ENCODE data around the gene ZNF746. TPM values are rescaled to one million over a fixed set of nuclear protein-coding genes. Genes with fewer than 3 reads are reported as not detected.

The ZNF746 gene
- polyA plus RNA-seq, 2 of the 4 experiments (the other 2 are of a cell fraction): 6.8 to 10.7 TPM

DNA sequence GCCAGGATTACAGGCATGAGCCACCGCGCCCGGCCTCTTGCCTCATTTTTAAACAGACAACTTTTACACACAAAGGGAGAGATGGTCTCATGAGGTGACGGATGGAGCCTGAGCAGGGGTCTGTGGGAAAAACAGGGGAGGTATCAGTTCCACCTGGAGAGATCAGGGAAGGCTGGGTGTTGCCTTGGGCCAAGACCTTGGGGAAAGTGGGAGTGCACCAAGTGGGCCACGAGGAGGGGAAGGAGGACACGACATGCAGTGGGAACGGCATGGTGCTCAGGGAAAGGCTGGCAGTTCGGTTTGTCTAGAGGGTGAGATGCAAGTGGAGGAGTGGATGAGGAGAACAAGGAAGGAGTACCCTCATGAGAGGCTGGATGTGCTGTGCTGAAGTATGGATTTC is 27.8 kb downstream of the ZNF746 start:
- ChIA-PET POLR2A (no interaction called here), CTCF (interaction anchor here (1.0 kb wide), 1 partner anchor 9 kb away, joined by 4 read pairs; the partner anchor contains the start of gene ZNF777)
- TF ChIP-seq CHD2 (IDR thresholded peaks at IDR 0.05; ENCODE audit: low read length, partially characterized antibody): no peak
- no peak for TF ChIP-seq MAFK (IDR thresholded peaks at IDR 0.05; ENCODE audit: partially characterized antibody)
- TF ChIP-seq MAZ (IDR thresholded peaks at IDR 0.05; ENCODE audit: borderline replicate concordance, low read depth, low read length): no peak
- FAIRE-seq (no peak), DNase-seq (ENCODE audit: low read depth in 1 of 2, low spot score in 1 of 2) (no peak), ATAC-seq (no peak; a peak in 1 of 6 replicates)
- Histone ChIP-seq H3K4me1 (no peaks in the 10 kb centered on the region), H3K4me2 (no peak overlapping the region), H3K9me3 (peaks cover 19% of the 10 kb centered on the region), H3K27ac (no peak overlapping the region), H3K4me3 (no peak overlapping the region)
- 94% methylated on average over 8 of the region's 8 CpGs for WGBS (ENCODE audit: missing lambda C conversion rate)

- Histone ChIP-seq H3K27ac (no peak overlapping the region), H3K4me1 (no peaks in the 10 kb centered on the region), H3K4me2 (no peak overlapping the region), H3K4me3 (no peak overlapping the region), H3K9me3 (peaks cover 19% of the 10 kb centered on the region)
- WGBS (ENCODE audit: missing lambda C conversion rate): 72% methylated on average over 5 of the region's 5 CpGs
- FAIRE-seq (no peak), ATAC-seq (peak in 1 of 2 experiments; percentile 53; a peak in 3 of 6 replicates), DNase-seq (ENCODE audit: low read depth in 1 of 2, low spot score in 1 of 2) (no peak)
- CTCF ChIA-PET: interaction anchor here (1.2 kb wide), 1 partner anchor 9 kb away, joined by 4 read pairs; no protein-coding TSS in a partner anchor
- POLR2A ChIA-PET: no interaction called here
- TF ChIP-seq, protein P1, sequence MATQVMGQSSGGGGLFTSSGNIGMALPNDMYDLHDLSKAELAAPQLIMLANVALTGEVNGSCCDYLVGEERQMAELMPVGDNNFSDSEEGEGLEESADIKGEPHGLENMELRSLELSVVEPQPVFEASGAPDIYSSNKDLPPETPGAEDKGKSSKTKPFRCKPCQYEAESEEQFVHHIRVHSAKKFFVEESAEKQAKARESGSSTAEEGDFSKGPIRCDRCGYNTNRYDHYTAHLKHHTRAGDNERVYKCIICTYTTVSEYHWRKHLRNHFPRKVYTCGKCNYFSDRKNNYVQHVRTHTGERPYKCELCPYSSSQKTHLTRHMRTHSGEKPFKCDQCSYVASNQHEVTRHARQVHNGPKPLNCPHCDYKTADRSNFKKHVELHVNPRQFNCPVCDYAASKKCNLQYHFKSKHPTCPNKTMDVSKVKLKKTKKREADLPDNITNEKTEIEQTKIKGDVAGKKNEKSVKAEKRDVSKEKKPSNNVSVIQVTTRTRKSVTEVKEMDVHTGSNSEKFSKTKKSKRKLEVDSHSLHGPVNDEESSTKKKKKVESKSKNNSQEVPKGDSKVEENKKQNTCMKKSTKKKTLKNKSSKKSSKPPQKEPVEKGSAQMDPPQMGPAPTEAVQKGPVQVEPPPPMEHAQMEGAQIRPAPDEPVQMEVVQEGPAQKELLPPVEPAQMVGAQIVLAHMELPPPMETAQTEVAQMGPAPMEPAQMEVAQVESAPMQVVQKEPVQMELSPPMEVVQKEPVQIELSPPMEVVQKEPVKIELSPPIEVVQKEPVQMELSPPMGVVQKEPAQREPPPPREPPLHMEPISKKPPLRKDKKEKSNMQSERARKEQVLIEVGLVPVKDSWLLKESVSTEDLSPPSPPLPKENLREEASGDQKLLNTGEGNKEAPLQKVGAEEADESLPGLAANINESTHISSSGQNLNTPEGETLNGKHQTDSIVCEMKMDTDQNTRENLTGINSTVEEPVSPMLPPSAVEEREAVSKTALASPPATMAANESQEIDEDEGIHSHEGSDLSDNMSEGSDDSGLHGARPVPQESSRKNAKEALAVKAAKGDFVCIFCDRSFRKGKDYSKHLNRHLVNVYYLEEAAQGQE (IDR thresholded peaks at IDR 0.05): no peak
- TF ChIP-seq ZSCAN20 (CRISPR knock-in tag; IDR thresholded peaks at IDR 0.05) (no peak), CTCF (IDR thresholded peaks at IDR 0.05) (no peak), JUNB (IDR thresholded peaks at IDR 0.05) (no peak), RFX5 (IDR thresholded peaks at IDR 0.05) (no peak), ZFP36 (IDR thresholded peaks at IDR 0.05; ENCODE audit: borderline replicate concordance, partially characterized antibody) (no peak), HOXB5 (CRISPR knock-in tag; IDR thresholded peaks at IDR 0.05) (no peak), CBX8 (IDR thresholded peaks at IDR 0.05) (no peak), HOXB13 (CRISPR knock-in tag; IDR thresholded peaks at IDR 0.05; ENCODE audit: low read depth) (no peak), EP300 (IDR thresholded peaks at IDR 0.05) (no peak), KDM5A (IDR thresholded peaks at IDR 0.05) (no peak)
Observed at GRCh38 chr7:149468208-149468607, 29.4 kb downstream of the ZNF746 start.

- CTCF ChIA-PET: interaction anchor here (1.2 kb wide), 1 partner anchor 9 kb away, joined by 4 read pairs; no protein-coding TSS in a partner anchor
- TF ChIP-seq TFCP2L1 (CRISPR knock-in tag; IDR thresholded peaks at IDR 0.05) (no peak), CEBPB (IDR thresholded peaks at IDR 0.05) (no peak), CHD2 (IDR thresholded peaks at IDR 0.05; ENCODE audit: low read length, partially characterized antibody) (no peak), ESRRA (IDR thresholded peaks at IDR 0.05; ENCODE audit: borderline replicate concordance, low read length) (no peak), ZC3H11A (IDR thresholded peaks at IDR 0.05) (no peak), RCOR1 (IDR thresholded peaks at IDR 0.05; ENCODE audit: low read depth, low read length) (no peak), FOXS1 (CRISPR knock-in tag; IDR thresholded peaks at IDR 0.05) (no peak), MAX (IDR thresholded peaks at IDR 0.05) (no peak)
- FAIRE-seq (no peak), DNase-seq (ENCODE audit: low read depth in 1 of 2, low spot score in 1 of 2) (no peak), ATAC-seq (no peak)
- H3K9me3 ChIP-seq: peaks cover 19% of the 10 kb centered on the region
- POLR2A ChIA-PET: no interaction called here
- no peak overlapping the region for H3K27ac ChIP-seq
- H3K4me1 ChIP-seq: no peaks in the 10 kb centered on the region
- no peak overlapping the region for H3K4me3 ChIP-seq
- 70% methylated on average over 1 of the region's 1 CpG for WGBS (ENCODE audit: missing lambda C conversion rate)
- H3K4me2 ChIP-seq: no peak overlapping the region
Observed at GRCh38 chr7:149467321-149467859, 30.2 kb downstream of the ZNF746 start.

All from A549 (cell line).